Lower leg skin (tissue), 4 donors: ENCODE measurements around the gene MORN4. TPM values are rescaled to one million over a fixed set of nuclear protein-coding genes. Genes with fewer than 3 reads are reported as not detected.

Source experiments
- DNase-seq, 2 donors: peaks; one replicate each; pipeline ENCODE4 v3.0.0-alpha.2; 2019; ENCODE audit warnings: low spot score in 2 of 2
- H3K4me3 ChIP-seq: fragments of 200-600 bp; sonication (generic); 2 replicates; pipeline ENCODE4 v1.5.1; 2017; ENCODE audit warnings: mild to moderate bottlenecking, low read depth; ENCODE audit not compliant: poor library complexity, severe bottlenecking
- POLR2A ChIP-seq, 2 donors: fragments of 450-650 bp; IDR thresholded peaks; one replicate each; pipeline ENCODE4 v1.6.1; 2016 to 2017; ENCODE audit warnings: antibody characterized with exemption in 2 of 2, mild to moderate bottlenecking in 1 of 2, moderate library complexity in 1 of 2
- WGBS, 2 donors: methylation state at CpG; one replicate each; pipeline ENCODE4 v1.1.5; 2018; 5-methylcytosine and 5-hydroxymethylcytosine counted together
- intact Hi-C: fragments of 100-400 bp; cut with DNase I; formaldehyde crosslinking; loops from one replicate; pipeline ENCODE4 v1.15.0; 2023; ENCODE audit warnings: low total_unique reads
- total RNA-seq, 4 donors: library from RNA; depleted of rRNA; stranded (reverse); fragments of >200 nt; gene quantifications; one replicate each; pipeline ENCODE4 v1.1.0, GENCODE V29; 2016
- TF ChIP-seq, protein P1 (sequence below), 3 donors: fragments of 450-650 bp; IDR thresholded peaks; one replicate each; pipeline ENCODE4 v1.5.1; 2016; ENCODE audit warnings: antibody characterized with exemption in 3 of 3, mild to moderate bottlenecking in 3 of 3, moderate library complexity in 2 of 3

The MORN4 gene
- total RNA-seq, 4 donors from 2014 or later = 1.6 to 7.5 (median 2.2) TPM

DNA sequence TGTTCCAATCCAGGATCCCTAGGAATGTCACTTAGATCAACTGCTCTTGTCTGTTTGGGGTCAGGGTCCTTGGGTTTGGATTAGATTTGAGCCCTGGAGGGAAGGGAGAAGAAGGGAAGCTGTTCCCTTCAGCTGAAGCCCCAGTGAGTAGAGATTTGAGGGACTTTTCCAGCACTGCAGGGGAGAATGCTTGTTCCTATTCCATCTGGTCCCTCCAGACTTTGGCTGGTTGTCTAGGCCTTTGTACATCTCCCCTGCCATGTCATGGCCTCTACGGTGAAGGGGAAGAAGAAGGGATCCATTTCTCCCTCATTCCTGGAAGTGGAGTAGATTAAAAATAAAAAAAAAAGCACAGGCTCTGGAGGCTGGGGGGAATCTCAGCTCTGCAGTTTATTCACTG, 32.7 kb downstream of the MORN4 start:
- WGBS, 2 donors = 89 to 90% methylated on average over 1 of the region's 1 CpG
- H3K4me3 ChIP-seq = no peak overlapping the region
- TF ChIP-seq, protein P1, sequence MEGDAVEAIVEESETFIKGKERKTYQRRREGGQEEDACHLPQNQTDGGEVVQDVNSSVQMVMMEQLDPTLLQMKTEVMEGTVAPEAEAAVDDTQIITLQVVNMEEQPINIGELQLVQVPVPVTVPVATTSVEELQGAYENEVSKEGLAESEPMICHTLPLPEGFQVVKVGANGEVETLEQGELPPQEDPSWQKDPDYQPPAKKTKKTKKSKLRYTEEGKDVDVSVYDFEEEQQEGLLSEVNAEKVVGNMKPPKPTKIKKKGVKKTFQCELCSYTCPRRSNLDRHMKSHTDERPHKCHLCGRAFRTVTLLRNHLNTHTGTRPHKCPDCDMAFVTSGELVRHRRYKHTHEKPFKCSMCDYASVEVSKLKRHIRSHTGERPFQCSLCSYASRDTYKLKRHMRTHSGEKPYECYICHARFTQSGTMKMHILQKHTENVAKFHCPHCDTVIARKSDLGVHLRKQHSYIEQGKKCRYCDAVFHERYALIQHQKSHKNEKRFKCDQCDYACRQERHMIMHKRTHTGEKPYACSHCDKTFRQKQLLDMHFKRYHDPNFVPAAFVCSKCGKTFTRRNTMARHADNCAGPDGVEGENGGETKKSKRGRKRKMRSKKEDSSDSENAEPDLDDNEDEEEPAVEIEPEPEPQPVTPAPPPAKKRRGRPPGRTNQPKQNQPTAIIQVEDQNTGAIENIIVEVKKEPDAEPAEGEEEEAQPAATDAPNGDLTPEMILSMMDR (IDR thresholded peaks at IDR 0.05) = no peak
- no peak for TF ChIP-seq POLR2A (IDR thresholded peaks at IDR 0.05)
- no peak for DNase-seq
- intact Hi-C loops = no loop called here

DNA sequence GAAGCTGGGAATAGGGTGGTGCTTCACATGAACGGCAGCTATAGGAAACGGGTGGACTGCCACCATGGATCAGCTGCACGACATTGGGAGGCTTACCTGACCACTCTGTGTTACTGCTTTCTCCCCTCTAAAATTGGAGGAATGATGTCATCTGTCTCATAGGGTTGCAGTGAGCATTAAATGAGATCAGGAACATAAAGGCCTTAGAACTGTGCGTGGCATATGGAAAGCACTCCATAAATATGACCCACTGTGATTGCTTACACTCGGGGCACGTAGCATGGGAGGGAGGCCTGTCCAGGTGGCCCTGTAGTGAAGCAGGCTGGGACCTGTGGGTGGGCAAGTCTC, 34.1 kb downstream of the MORN4 start:
- intact Hi-C loops = no loop called here
- WGBS, 2 donors = 77 to 79% methylated on average over 6 of the region's 6 CpGs
- TF ChIP-seq, protein P1 (IDR thresholded peaks at IDR 0.05) = no peak
- no peak for TF ChIP-seq POLR2A (IDR thresholded peaks at IDR 0.05)
- no peak for DNase-seq
- no peak overlapping the region for H3K4me3 ChIP-seq

DNA sequence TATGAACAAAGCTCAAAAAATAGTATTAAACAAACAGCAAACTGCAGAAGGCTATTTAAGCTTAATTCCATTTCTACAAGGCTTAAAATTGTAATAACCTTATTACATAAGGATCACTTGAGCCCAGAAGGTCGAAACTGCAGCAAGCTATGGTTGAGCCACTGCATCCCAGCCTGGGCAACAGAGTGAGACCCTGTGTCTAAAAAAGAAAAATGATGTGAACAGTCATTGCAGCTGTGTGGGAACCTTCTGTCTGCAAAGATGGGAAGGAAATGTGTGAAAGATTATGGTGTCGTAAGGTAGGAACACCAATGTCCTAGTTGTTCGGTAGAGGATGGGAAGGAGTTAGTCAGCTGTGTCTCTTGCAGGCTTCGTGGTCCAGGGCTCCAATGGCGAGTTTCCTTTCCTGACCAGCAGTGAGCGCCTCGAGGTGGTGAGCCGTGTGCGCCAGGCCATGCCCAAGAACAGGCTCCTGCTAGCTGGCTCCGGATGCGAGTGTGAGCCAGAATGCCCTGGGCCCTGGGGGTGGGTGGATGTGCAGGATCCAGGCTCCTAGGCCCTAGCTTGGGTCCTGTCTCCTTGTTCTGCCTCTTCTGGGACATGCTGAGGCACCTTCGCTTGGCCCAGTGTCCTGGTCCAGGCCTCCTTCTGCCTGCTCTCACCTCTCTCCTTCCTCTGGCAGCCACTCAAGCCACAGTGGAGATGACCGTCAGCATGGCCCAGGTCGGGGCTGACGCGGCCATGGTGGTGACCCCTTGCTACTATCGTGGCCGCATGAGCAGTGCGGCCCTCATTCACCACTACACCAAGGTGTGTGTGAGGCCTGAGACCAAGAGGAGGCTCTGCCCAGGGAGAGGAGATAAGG, 34.7 kb downstream of the MORN4 start:
- TF ChIP-seq, protein P1 (IDR thresholded peaks at IDR 0.05) = no peak
- no peak for TF ChIP-seq POLR2A (IDR thresholded peaks at IDR 0.05)
- no peak overlapping the region for H3K4me3 ChIP-seq
- 69 to 75% methylated on average over 19 of the region's 19 CpGs for WGBS, 2 donors
- DNase-seq = no peak
- intact Hi-C loops = no loop called here

DNA sequence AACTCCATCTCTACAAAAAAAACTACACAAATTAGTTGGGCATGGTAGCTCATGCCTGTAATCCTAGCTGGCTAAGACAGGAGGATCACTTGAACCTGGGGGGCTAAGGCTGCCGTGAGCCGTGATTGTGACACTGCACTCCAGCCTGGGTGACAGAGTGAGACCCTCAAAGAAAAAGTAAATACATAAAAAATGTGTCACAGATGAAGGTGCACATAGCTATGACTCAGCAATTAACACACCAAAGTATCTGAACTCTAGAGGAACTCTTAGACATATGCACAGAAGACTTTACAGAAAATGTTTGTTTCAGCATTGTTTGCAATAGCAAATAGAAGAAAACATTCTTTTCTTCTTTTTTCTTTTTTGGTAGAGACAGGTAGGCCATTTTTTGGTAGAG, 35.5 kb downstream of the MORN4 start:
- DNase-seq = no peak
- intact Hi-C loops = no loop called here
- no peak overlapping the region for H3K4me3 ChIP-seq
- WGBS, 2 donors = 83 to 97% methylated on average over 2 of the region's 2 CpGs
- no peak for TF ChIP-seq POLR2A (IDR thresholded peaks at IDR 0.05)
- TF ChIP-seq, protein P1 (IDR thresholded peaks at IDR 0.05) = no peak

DNA sequence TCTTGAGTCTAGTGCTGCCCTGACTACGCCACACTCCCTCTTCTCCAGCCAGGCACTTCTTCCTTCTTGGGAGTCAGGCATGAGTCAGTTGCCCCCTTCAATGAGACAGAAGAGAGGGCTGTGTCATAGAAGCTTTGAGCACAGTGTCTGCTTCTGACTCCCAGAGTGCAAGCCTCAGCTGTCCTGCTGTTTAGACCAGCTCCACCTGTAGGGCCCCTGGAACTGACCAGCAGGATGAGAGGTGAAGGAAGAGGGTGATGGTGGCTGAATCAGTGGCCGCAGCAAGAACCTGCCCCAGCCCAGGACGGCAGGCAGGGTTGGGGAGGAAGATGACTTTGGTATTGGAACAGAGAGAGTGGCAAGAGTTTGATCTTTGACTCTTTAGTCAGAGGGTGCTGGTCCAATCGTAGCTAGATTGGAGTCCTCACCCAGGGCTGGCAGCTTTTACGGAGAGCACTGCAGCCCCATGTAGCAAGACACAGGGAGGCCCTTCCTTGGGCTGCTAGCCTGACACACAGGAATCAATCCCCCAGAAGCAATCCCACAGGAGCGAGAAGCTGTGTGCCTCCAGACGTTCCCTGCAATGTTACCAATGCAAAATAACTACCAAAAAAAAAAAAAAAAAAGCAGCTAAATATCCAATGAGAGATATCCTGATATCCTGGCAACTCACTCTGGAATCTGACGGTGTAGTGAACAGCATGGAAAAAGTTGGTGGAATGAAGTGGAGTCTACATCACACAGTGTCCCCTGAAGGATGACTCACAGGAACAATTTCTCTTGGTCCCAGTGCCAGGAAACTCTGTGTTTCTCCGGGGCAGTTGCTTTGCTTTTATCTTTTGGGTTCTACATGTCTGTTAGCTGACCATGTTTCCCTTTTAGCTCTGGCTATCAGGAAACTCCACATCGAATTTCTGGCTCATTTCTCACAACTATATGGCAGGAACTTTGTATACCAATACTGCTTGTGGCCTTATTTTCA, 36.9 kb downstream of the MORN4 start:
- DNase-seq = peak in 1 of 2 donors; percentile 79
- intact Hi-C loops = no loop called here
- H3K4me3 ChIP-seq = no peak overlapping the region
- WGBS, 2 donors = 29 to 38% methylated on average over 10 of the region's 10 CpGs
- TF ChIP-seq, protein P1 (IDR thresholded peaks at IDR 0.05) = no peak
- TF ChIP-seq POLR2A (IDR thresholded peaks at IDR 0.05) = no peak
